GM18909 (cell line): ENCODE results near the gene CENPF.
A peak's percentile ranks its signal among the peaks of the same experiment; 100 is the strongest.

Experiments
- ATAC-seq: cut with Tn5 transposase; IDR thresholded peaks from one replicate; pipeline ENCODE4 v1.9.1; 2021; ENCODE audit warnings: mild to moderate bottlenecking; ENCODE audit not compliant: unreplicated experiment, poor library complexity

Gene CENPF

DNA sequence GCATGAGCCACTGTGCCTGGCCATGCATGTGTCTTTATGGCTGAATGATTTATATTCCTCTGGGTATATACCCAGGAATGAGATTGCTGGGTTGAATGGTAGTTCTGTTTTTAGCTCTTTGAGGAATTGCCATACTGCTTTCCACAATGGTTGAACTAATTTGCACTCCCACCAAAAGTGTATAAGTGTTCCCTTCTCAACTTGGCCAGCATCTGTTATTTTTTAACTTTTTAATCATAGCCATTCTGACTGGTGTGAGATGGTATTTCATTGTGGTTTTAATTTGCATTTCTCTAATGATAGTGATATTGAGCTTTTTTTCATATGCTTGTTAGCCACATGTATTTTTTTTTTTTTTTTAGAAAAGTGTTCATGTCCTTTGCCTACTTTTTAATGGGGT, 7.1 kb downstream of the CENPF start:
- ATAC-seq, result peak; percentile 74

- ATAC-seq, result no peak
Observed at GRCh38 chr1:214615109-214615508, 12.1 kb downstream of the CENPF start.

DNA sequence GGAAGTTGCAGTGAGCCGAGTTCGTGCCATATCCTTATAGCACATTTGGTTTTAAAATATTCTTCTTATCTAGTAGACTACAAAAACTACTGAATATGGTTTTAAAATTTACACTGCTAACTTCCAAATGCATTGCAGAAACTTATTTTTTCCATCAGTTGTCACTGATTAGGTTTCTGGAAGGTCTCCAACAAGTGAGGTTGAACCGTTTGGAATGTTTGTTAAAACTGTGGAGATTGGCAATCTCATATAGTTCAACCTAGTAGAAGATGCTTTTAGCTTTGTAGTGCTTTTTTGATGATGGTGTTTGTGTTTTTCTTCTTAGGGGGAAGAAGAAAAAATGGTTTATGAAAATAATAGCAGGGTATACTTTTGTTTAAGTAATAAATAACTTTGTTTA, 12.9 kb downstream of the CENPF start:
- no peak for ATAC-seq

GRCh38 chr1:214617246-214617645, 14.3 kb downstream of the CENPF start:
- ATAC-seq, result no peak

- no peak for ATAC-seq
Observed at GRCh38 chr1:214617843-214618242, 14.8 kb downstream of the CENPF start.

GRCh38 chr1:214621236-214621635, 18.2 kb downstream of the CENPF start:
- no peak for ATAC-seq

DNA sequence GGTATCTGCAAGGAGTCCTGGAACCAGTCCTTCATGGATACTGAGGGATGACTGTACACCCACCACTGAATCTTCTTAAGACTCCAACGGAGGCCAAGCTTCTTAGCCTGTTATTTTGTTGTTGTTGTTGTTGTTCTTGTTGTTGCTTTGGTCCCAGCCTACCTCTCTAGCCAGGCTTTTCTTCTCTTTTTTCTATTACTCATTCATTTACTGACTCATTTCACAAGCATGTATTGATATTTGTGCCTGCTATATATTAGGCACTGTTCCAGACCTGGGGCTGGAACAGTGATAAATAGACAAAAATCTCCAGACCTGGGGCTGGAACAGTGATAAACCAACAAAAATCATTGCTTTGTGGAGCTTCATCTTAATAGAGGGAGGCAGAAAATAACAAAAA, 20.4 kb downstream of the CENPF start:
- ATAC-seq, result no peak

DNA sequence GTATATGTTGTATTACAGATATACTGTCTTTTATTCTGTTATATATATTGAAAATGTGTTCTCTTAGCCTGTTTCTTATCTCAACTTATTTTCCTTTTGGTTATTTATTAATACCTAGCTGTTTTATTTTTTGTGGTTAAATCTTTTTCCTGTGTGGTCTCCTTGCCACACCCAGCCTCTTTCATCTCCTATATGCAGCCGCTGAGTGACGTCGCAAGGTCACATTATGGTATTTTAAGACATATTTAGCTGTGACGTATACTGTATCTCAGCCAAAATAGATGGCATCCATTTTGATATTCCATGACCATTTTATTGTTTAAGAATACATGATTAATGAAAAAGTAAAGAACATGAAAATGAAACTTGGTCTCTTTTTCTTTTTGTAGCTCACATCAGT, 29.1 kb downstream of the CENPF start:
- ATAC-seq, result peak; percentile 74

DNA sequence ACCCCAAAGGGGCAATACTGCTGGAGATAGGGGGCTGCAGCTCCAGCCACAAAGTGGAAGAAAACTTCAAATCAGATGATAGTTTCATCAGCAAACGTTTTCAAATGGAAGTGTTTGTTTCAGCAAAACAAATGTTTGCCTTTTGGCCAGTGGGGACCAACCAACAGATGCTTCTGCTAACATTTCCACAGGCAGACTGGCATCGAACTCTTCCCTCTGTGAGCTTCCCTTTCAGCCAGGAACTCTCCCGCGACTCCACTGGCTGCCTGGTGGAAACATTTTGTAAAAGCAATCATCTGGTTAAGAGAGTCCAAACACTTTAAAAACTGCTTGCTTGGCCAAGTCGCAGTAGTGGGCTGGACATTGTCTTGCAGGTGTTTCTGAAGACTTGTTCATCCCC, 30.7 kb downstream of the CENPF start:
- ATAC-seq, result no peak

DNA sequence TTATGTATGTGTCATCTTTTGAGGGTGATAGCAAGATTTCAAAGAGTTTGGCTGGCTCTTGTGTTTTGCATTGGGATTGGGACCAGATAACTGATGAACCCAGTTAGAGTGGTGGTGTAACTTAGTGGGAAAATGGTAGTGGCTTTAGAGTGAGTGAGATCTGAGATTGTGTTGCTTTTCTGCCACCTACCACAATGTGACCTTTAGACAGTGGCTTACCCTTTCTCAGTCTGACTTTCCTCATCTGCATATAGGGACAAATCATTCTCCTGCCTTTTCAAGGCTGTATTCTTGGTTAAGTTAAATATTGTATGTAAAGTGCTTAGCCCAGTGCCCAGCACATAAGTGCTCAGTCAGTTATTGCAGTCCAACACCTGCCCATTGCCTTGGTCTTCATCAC, 31.3 kb downstream of the CENPF start:
- ATAC-seq, result no peak

- no peak for ATAC-seq
Observed at GRCh38 chr1:214635086-214635485, 32.1 kb downstream of the CENPF start.

GRCh38 chr1:214635506-214635905, 32.5 kb downstream of the CENPF start:
- ATAC-seq, result no peak

GRCh38 chr1:214636436-214636835, 33.4 kb downstream of the CENPF start:
- no peak for ATAC-seq

- ATAC-seq, result no peak
Observed at GRCh38 chr1:214637125-214637524, 34.1 kb downstream of the CENPF start.

GRCh38 chr1:214637722-214638458, 34.9 kb downstream of the CENPF start:
- peak; percentile 66 for ATAC-seq

DNA sequence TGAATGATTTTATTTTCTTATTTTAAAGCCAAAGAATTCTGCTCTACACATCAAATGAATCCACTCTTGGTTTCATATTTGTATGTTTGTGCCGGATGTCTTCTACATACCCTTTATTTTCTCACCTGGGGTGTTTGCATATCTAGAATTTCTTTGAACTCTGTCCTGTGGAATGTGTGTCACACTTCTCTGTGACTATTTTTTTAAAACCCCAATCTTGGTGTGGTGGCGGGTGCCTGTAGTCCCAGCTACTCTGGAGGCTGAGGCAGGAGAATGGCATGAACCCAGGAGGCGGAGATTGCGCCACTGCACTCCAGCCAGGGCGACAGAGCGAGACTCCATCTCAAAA, 35.4 kb downstream of the CENPF start:
- no peak for ATAC-seq

DNA sequence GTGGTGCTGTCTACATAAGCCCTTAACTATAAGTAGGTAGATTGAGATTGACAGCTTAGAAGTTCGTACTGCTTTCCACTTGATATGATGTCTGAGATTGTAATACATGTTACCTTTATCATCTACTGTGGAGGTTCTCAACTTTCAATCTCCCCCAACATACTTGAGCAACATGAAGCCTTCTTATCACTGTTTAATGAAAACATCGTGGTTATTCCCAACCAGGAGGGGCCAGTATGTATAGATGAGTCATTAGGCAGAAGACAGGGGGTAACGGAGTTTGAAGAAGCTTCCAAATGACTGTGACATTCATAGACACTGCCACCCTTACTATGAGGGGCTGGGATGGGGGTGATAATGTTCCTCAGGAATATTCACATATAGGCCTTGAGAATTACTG, 36.0 kb downstream of the CENPF start:
- no peak for ATAC-seq

DNA sequence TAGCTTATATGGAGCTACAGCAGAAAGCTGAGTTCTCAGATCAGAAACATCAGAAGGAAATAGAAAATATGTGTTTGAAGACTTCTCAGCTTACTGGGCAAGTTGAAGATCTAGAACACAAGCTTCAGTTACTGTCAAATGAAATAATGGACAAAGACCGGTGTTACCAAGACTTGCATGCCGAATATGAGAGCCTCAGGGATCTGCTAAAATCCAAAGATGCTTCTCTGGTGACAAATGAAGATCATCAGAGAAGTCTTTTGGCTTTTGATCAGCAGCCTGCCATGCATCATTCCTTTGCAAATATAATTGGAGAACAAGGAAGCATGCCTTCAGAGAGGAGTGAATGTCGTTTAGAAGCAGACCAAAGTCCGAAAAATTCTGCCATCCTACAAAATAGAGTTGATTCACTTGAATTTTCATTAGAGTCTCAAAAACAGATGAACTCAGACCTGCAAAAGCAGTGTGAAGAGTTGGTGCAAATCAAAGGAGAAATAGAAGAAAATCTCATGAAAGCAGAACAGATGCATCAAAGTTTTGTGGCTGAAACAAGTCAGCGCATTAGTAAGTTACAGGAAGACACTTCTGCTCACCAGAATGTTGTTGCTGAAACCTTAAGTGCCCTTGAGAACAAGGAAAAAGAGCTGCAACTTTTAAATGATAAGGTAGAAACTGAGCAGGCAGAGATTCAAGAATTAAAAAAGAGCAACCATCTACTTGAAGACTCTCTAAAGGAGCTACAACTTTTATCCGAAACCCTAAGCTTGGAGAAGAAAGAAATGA, 37.6 kb downstream of the CENPF start:
- ATAC-seq, result no peak

GRCh38 chr1:214641214-214641895, 38.4 kb downstream of the CENPF start:
- ATAC-seq, result no peak

DNA sequence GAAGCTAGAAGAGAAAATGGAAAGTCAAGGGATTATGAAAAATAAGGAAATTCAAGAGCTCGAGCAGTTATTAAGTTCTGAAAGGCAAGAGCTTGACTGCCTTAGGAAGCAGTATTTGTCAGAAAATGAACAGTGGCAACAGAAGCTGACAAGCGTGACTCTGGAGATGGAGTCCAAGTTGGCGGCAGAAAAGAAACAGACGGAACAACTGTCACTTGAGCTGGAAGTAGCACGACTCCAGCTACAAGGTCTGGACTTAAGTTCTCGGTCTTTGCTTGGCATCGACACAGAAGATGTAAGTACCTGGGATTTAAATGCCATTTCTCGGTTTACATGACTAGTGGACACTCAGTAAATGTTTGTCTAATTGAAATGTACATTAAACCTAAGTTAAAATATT, 40.0 kb downstream of the CENPF start:
- no peak for ATAC-seq

DNA sequence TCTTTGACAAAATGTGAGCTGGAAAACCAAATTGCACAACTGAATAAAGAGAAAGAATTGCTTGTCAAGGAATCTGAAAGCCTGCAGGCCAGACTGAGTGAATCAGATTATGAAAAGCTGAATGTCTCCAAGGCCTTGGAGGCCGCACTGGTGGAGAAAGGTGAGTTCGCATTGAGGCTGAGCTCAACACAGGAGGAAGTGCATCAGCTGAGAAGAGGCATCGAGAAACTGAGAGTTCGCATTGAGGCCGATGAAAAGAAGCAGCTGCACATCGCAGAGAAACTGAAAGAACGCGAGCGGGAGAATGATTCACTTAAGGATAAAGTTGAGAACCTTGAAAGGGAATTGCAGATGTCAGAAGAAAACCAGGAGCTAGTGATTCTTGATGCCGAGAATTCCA, 42.7 kb downstream of the CENPF start:
- no peak for ATAC-seq
